ENCODE measurements around the gene DLD. TPM values are rescaled to one million over a fixed set of nuclear protein-coding genes. Genes with fewer than 3 reads are reported as not detected.

The DLD gene
- total and polyA plus RNA-seq, 2 experiments from 2014 or later: 38.1 to 76.2 TPM

GRCh38 chr7:107951896-107952295, 60.9 kb downstream of the DLD start:
- peak overlapping the region; percentile 27; the same call in 1 of the 2 replicates for H3K4me2 ChIP-seq
- no peaks in the 10 kb centered on the region for H3K9me3 Mint-ChIP-seq
- H3K4me3 ChIP-seq: no peak overlapping the region
- H3K27me3 ChIP-seq (ENCODE audit: insufficient read depth): no peaks in the 10 kb centered on the region
- H3K4me1 ChIP-seq (ENCODE audit: insufficient read depth): peaks cover 24% of the 10 kb centered on the region
- no peaks in the 10 kb centered on the region for H3K79me2 ChIP-seq (replicated peaks; ENCODE audit: insufficient read depth)
- peak; percentile 18; the same call in 1 of the 3 replicates for ATAC-seq
- H3K9me2 ChIP-seq (ENCODE audit: insufficient read depth): no peaks in the 10 kb centered on the region
- peak overlapping the region; percentile 17 for H3K27ac ChIP-seq (ENCODE audit: low read depth)
- no peak overlapping the region for H2AFZ ChIP-seq
- no peak for DNase-seq (ENCODE audit: low spot score)
- H3K4me3 Mint-ChIP-seq: no peak overlapping the region
- H3K27ac Mint-ChIP-seq: no peak overlapping the region
- no peaks in the 10 kb centered on the region for H3K36me3 ChIP-seq (ENCODE audit: insufficient read depth)
- peaks cover 10% of the 10 kb centered on the region for H3K27me3 Mint-ChIP-seq (ENCODE audit: insufficient read depth, low read depth, poor library complexity)
- H3K4me1 Mint-ChIP-seq: peaks cover 32% of the 10 kb centered on the region
- no peaks in the 10 kb centered on the region for H3F3A ChIP-seq (replicated peaks; ENCODE audit: low read depth)
- no peak for TF ChIP-seq CREB1 (CRISPR knock-in tag; IDR thresholded peaks at IDR 0.05; ENCODE audit: low read depth)
- no peak for TF ChIP-seq EZH2 (IDR thresholded peaks at IDR 0.05; ENCODE audit: low read depth, unreplicated experiment)
- TF ChIP-seq JUNB (IDR thresholded peaks at IDR 0.05; ENCODE audit: unreplicated experiment): no peak
- no peak for TF ChIP-seq CTCF (conservative IDR thresholded peaks at IDR 0.05; ENCODE audit: low read depth in 2 of 2)
- TF ChIP-seq ETS1 (IDR thresholded peaks at IDR 0.05): no peak
- TF ChIP-seq STAT1 (IDR thresholded peaks at IDR 0.05; ENCODE audit: unreplicated experiment): no peak
- TF ChIP-seq REST (IDR thresholded peaks at IDR 0.05; ENCODE audit: unreplicated experiment): no peak
- TF ChIP-seq ZNF331 (CRISPR knock-in tag; IDR thresholded peaks at IDR 0.05; ENCODE audit: low read depth): no peak
- no peak for TF ChIP-seq NANOG (IDR thresholded peaks at IDR 0.05; ENCODE audit: borderline replicate concordance)
- no peak for TF ChIP-seq ZNF462 (CRISPR knock-in tag; IDR thresholded peaks at IDR 0.05)
- no peak for TF ChIP-seq POLR2AphosphoS5 (IDR thresholded peaks at IDR 0.05; ENCODE audit: low read depth)
- H4K20me1 ChIP-seq (replicated peaks; ENCODE audit: insufficient read depth): no peaks in the 10 kb centered on the region
- peaks cover 27% of the 10 kb centered on the region for H3K36me3 Mint-ChIP-seq (ENCODE audit: low read depth)

All from GM23338 (cell line).